Rectal smooth muscle tissue (tissue), 1 donor: ENCODE results near the gene IGSF3.
"Not testable (repeated sequence)": the region's sequence is repeated elsewhere in the genome, so short reads cannot be mapped to it uniquely, and the experiment has no call there.

Experiments used
- H3K27ac ChIP-seq: one replicate; pipeline ENCODE4 v1.7.0; 2013; ENCODE audit warnings: low read depth, low read length, inconsistent platforms
- H3K27me3 ChIP-seq: one replicate; pipeline ENCODE4 v1.7.0; 2013; ENCODE audit warnings: low read length; ENCODE audit not compliant: control insufficient read depth, insufficient read depth
- H3K36me3 ChIP-seq: one replicate; pipeline ENCODE4 v1.7.0; 2013; ENCODE audit warnings: low read length; ENCODE audit not compliant: control insufficient read depth, insufficient read depth
- H3K4me1 ChIP-seq: one replicate; pipeline ENCODE4 v1.7.0; 2013; ENCODE audit warnings: low read length; ENCODE audit not compliant: control insufficient read depth, insufficient read depth
- H3K4me3 ChIP-seq: one replicate; pipeline ENCODE4 v1.7.0; 2013; ENCODE audit warnings: low read length
- H3K9ac ChIP-seq: one replicate; pipeline ENCODE4 v1.7.0; 2013; ENCODE audit warnings: low read length

The IGSF3 gene

GRCh38 chr1:116569776-116570357 is 97.7 kb downstream of the IGSF3 start:
- Histone ChIP-seq H3K27ac (peak overlapping the region; percentile 95), H3K9ac (peak overlapping the region; percentile 29), H3K4me1 (peaks cover 9% of the 10 kb centered on the region), H3K4me3 (peak overlapping the region; percentile 89), H3K27me3 (no peaks in the 10 kb centered on the region), H3K36me3 (no peaks in the 10 kb centered on the region)

DNA sequence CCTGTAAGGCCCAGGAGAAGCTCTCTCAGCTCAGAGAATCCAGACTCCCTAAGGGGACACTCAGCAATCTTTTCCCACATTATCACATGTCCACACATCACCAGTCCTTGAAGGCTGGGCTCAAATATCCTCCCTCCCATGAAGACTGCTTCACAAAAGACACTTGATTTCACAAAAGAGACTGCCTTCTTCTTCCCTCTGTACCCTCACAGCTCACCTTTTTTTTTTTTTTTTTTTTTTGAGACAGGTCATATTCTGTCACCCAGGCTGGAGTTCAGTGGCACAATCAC is 98.2 kb downstream of the IGSF3 start:
- Histone ChIP-seq H3K27ac (no peak overlapping the region), H3K9ac (no peak overlapping the region), H3K36me3 (no peaks in the 10 kb centered on the region), H3K4me3 (no peak overlapping the region), H3K27me3 (no peaks in the 10 kb centered on the region), H3K4me1 (peaks cover 9% of the 10 kb centered on the region)

DNA sequence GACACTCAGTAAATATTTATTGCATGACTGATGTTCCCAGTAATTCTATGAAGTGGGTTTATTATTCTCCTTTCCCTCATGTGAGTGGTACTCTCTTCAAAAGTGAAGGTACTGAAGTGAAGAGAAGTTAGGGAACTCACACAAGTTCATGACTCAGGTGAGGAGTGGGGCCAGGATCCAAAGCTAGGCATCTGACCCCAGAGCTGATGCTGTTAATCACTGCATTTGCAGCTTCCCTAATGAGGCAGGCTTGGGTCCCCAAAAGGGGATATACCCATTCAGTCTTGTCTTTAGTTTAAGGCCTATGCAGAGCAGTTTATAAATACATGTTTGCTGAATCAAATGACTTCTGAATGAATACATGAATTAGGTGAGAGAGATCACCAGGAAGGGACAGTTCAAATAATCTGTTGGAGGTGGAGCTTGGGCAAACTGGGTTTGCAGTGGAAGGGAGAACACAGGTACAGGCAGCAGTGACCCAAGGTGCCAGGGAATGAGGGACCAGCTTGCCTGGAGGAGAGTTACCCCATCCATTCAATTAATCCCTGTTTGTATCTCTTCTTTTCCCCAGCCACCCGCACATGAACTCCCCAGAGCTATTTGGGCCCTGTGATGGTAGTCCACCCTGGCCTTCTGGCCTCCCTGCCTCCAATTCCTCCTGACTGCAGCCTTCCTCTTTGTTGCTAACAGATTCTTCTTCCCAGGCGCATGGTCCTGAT is 98.7 kb downstream of the IGSF3 start:
- Histone ChIP-seq H3K4me1 (peaks cover 9% of the 10 kb centered on the region), H3K36me3 (no peaks in the 10 kb centered on the region), H3K4me3 (no peak overlapping the region), H3K9ac (no peak overlapping the region), H3K27me3 (no peaks in the 10 kb centered on the region), H3K27ac (no peak overlapping the region)

DNA sequence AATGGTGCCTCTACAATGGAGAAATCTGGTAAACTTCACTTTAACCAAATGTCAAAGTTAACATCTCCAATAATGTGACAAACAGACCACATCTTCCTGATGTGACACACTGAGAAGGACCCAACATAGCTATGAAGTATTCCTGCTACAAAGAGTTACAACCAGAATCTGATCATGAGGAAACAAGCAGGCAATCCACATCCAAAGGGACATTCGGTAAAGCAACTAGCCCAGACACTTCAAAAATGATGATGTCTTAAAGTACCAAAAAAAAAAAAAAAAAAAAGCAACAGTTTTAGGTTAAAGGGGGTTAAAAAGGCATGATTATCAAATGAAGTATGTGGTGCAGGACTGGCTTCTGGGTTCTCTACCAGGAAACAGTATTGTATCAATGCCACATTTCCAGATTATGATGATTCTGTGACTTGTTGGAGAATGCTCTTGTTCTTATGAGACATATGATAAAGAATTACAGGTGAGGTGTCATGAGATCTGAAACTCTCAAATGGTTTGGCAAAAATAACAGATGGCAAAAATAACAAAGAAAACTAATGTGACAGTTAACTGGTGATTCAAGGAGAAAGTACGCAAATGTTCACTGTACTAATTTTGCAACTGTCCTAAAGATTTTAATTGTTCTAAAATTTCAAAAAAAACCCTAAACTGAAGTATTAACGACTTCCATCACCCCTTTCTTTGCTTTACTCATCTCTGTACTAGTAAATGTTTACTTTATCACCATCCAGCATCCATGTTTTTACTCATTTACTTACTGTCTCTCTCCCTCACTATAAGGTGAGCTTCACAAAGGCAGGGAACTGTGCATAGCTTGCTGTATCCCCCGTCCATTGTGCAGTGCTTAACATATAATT is 99.5 kb downstream of the IGSF3 start:
- peaks cover 9% of the 10 kb centered on the region for H3K4me1 ChIP-seq

GRCh38 chr1:116565222-116565621 is 102.3 kb downstream of the IGSF3 start:
- H3K9ac ChIP-seq, result no peak overlapping the region
- no peak overlapping the region for H3K4me3 ChIP-seq
- no peak overlapping the region for H3K27ac ChIP-seq
- no peaks in the 10 kb centered on the region for H3K27me3 ChIP-seq
- H3K4me1 ChIP-seq, result peaks cover 2% of the 10 kb centered on the region
- H3K36me3 ChIP-seq, result no peaks in the 10 kb centered on the region

More for the DNA sequence above, 99.5 kb downstream of the IGSF3 start:
- Histone ChIP-seq H3K4me3 (no peak overlapping the region), H3K27me3 (no peaks in the 10 kb centered on the region), H3K9ac (no peak overlapping the region), H3K27ac (no peak overlapping the region), H3K36me3 (no peaks in the 10 kb centered on the region)

DNA sequence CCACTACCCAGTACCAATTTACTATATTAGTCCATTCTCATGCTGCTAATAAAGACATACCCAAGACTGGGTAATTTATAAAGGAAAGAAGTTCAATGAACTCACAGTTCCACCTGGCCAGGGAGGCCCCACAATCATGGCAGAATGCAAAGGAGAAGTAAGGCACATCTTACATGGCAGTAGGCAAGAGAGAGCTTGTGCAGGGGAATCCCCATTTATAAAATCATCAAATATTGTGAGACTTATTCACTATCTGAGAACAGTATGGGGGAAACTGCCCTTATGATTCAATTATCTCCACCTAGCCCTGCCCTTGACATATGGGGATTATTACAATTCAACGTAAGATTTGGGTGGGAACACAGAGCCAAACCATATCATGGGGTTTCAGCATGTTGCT is 103.1 kb downstream of the IGSF3 start:
- Histone ChIP-seq H3K9ac (no peak overlapping the region), H3K36me3 (no peaks in the 10 kb centered on the region), H3K4me1 (no peaks in the 10 kb centered on the region), H3K4me3 (no peak overlapping the region), H3K27ac (no peak overlapping the region), H3K27me3 (no peaks in the 10 kb centered on the region)

DNA sequence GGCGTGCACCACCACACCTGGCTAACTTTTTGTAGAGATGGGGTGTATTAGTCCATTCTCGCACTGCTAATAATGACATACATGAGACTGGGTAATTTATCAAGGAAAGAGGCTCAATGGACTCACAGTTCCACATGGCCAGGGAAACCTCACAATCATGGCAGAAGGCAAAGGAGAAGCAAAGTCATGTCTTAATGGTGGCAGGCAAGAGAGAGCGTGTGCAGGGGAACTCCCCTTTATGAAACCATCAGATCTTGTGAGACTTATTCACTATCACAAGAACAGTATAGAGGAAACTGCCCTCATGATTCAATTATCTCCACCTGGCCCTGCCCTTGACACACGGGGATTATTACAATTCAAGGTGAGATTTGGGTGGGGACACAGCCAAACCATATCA is 105.1 kb downstream of the IGSF3 start:
- not testable (repeated sequence) for H3K27ac ChIP-seq, H3K36me3 ChIP-seq, H3K4me1 ChIP-seq, H3K9ac ChIP-seq, H3K4me3 ChIP-seq, H3K27me3 ChIP-seq

DNA sequence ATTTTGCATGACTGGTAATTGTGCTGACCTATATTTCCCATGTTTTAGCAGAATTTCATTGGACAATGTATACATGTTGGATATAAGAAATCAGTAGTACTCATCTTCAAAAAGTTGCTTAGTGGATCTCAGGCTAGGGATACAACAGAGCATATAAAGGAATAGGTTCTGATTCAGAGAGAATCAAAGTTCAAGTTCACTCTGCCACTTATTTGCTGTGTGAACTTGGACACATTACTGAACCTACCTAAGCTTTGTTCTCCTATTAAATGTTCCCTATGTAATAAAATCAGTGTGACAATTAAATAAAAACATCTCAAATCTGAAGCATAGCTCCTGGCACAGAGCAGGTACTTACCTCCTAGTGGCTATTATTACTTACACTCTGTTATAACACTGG is 106.0 kb downstream of the IGSF3 start:
- no peak overlapping the region for H3K27ac ChIP-seq
- no peaks in the 10 kb centered on the region for H3K36me3 ChIP-seq
- H3K4me1 ChIP-seq, result no peaks in the 10 kb centered on the region
- no peaks in the 10 kb centered on the region for H3K27me3 ChIP-seq
- no peak overlapping the region for H3K4me3 ChIP-seq
- H3K9ac ChIP-seq, result no peak overlapping the region

DNA sequence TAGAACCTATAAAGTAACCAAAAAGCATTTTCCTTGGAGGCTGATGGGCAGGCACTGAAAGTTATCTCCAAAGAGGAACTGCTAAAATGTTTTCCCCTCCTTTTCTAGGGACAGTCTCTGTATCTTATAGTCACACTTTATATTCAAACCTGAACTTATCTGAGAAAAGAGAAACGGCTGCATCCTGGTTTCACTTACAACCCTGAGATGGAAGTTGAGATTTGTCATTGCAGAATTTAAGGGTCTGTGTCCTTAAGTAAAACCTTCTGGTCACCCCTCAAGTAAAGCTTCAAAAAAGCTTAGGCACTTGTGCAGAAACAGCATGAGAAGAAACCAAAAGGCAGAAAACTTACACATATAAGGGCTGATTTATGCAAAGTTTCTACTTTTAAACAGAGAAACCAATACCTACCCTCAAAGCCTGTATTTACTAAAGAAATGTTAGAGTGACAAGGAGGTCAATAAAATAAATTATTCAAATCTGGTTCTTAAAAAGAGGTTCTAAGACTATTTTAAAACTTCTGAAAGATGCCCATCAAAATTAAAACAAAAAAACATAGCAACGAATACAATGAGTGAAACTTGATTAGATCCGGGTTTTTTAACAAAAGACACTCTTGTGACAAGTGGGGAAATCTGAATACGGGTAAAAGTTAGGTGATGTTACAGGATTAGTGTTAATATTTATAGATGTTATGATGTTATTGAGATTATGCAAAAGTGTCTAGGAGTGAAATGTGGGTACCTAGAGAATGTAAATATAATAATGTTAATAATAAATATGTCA is 106.6 kb downstream of the IGSF3 start:
- no peaks in the 10 kb centered on the region for H3K36me3 ChIP-seq
- H3K4me3 ChIP-seq, result no peak overlapping the region
- no peaks in the 10 kb centered on the region for H3K4me1 ChIP-seq
- no peaks in the 10 kb centered on the region for H3K27me3 ChIP-seq
- no peak overlapping the region for H3K9ac ChIP-seq
- no peak overlapping the region for H3K27ac ChIP-seq

DNA sequence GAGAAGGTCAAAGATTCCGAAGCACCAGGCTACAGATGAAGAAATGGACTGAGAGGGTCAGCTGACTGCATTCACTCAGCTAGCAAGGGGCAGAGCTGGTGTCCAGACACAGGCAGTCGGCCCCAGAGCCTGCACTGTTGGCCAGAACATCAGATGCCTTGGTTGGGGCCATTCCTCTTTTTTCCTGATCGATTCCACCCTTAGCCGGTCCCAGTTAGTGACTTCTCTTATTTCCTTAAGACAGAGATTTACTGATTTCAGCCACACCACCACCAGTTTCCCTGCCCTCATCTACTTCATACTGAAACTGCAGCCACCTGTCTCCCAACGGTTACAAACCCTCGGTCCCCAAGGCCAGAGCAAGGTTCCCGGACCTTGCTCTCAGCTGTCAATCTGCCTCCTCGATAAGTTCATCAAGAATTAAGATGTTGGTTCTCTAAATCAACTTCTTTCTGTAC is 108.2 kb downstream of the IGSF3 start:
- no peaks in the 10 kb centered on the region for H3K4me1 ChIP-seq
- no peaks in the 10 kb centered on the region for H3K36me3 ChIP-seq
- no peak overlapping the region for H3K4me3 ChIP-seq
- no peak overlapping the region for H3K27ac ChIP-seq
- H3K27me3 ChIP-seq, result no peaks in the 10 kb centered on the region
- H3K9ac ChIP-seq, result no peak overlapping the region

- Histone ChIP-seq H3K36me3 (no peaks in the 10 kb centered on the region), H3K4me1 (no peaks in the 10 kb centered on the region), H3K27me3 (no peaks in the 10 kb centered on the region), H3K4me3 (no peak overlapping the region), H3K9ac (no peak overlapping the region), H3K27ac (no peak overlapping the region)
Measured at GRCh38 chr1:116558571-116558970, 109.0 kb downstream of the IGSF3 start.

DNA sequence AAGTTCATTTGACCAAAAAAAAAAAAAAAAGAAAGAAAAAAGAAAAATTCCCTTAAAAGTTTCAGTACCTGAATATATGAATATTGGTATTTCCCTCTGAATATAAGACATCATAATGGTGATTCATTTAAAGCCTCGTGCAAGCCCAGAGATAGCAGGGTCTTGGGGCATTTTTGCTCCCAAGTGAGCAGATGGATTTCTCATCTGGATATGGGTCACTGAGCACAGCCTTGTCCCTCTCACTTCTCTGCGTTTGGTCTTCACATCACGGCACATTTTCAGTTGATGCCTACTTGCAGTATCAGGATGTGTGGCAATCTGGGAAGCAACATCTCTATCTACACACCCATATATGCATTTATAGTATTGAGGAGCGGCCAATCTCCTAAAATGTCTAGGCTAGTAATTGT is 109.4 kb downstream of the IGSF3 start:
- H3K27me3 ChIP-seq, result no peaks in the 10 kb centered on the region
- no peak overlapping the region for H3K27ac ChIP-seq
- H3K36me3 ChIP-seq, result no peaks in the 10 kb centered on the region
- H3K9ac ChIP-seq, result no peak overlapping the region
- no peak overlapping the region for H3K4me3 ChIP-seq
- H3K4me1 ChIP-seq, result no peaks in the 10 kb centered on the region
